ENCODE results near the gene KAZN. TPM values are rescaled to one million over a fixed set of nuclear protein-coding genes. Genes with fewer than 3 reads are reported as not detected.

The KAZN gene
- total and polyA plus RNA-seq, 10 donors = 20.0 to 245 (median 144) TPM

DNA sequence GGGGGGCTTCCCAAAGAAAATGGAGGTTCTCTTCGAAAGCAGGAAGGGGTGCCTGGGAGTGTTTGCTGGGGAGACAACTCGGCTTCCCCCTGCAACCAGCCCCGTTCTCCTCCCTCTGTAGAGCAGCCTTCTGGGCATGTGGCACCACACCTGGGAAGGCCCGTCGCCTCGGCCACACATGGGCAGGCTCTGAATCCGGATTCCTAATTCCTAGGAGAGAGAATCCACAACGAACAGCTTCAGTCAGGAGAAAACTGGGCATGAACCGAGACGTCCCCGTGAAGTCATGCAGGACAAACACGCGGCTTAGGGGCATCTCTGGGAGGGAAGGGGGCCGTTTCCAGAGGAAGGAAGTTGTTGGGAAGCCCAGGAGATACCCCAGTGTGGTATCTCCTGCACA is 224.5 kb downstream of the KAZN start:
- Histone ChIP-seq H3K4me3 (no peak overlapping the region), H3K27ac (no peak overlapping the region), H3K27me3 (replicated peaks in 1 of 7) (no peaks in the 10 kb centered on the region), H3K4me1 (no peaks in the 10 kb centered on the region), H3K36me3 (no peaks in the 10 kb centered on the region), H3K9me3 (no peaks in the 10 kb centered on the region)
- 78 to 89% (median 85%) methylated on average over 14 of the region's 14 CpGs for WGBS, 5 donors
- DNase-seq = no peak
- no peak for TF ChIP-seq POLR2A (IDR thresholded peaks at IDR 0.05)
- TF ChIP-seq POLR2AphosphoS5 (IDR thresholded peaks at IDR 0.05) = no peak
- TF ChIP-seq, protein P1, sequence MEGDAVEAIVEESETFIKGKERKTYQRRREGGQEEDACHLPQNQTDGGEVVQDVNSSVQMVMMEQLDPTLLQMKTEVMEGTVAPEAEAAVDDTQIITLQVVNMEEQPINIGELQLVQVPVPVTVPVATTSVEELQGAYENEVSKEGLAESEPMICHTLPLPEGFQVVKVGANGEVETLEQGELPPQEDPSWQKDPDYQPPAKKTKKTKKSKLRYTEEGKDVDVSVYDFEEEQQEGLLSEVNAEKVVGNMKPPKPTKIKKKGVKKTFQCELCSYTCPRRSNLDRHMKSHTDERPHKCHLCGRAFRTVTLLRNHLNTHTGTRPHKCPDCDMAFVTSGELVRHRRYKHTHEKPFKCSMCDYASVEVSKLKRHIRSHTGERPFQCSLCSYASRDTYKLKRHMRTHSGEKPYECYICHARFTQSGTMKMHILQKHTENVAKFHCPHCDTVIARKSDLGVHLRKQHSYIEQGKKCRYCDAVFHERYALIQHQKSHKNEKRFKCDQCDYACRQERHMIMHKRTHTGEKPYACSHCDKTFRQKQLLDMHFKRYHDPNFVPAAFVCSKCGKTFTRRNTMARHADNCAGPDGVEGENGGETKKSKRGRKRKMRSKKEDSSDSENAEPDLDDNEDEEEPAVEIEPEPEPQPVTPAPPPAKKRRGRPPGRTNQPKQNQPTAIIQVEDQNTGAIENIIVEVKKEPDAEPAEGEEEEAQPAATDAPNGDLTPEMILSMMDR (IDR thresholded peaks at IDR 0.05 in 8 of 11, conservative IDR thresholded peaks at IDR 0.05 in 3 of 11) = no peak
- intact Hi-C loops (cut with DNase I; ENCODE audit: low total_unique reads) = no loop called here

DNA sequence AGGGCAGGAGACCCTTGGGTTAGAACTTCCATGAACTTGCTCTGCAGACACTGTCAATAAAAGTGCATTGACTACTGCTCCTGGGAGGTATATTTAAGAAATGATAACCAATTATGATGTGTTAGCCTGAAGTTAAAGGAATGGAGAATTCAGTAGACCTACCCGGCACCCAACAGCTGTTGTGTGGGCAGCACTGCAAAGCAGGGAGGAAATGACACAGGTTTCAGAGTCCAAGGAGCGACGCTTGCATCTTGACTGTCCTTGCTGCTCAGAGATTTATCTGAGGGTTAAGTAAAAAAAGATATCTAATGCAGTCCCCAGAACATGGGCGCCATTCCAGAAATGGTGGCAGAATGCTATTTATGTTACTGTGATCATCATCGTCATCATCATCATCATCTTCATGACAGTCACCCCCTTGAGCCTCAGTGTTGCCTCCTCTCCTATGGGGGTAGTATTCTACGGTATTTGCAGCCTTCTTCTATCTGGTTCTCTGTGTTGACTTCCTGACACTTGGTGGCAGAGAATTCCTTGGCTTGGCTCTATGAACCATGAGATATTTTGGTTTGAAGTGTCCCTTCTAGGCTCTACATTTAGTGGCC is 225.9 kb downstream of the KAZN start:
- TF ChIP-seq, protein P1 (IDR thresholded peaks at IDR 0.05 in 8 of 11, conservative IDR thresholded peaks at IDR 0.05 in 3 of 11) = no peak
- H3K9me3 ChIP-seq = peaks cover 0 to 5% (median 0%) of the 10 kb centered on the region in 8 donors
- WGBS, 5 donors = 37 to 60% (median 55%) methylated on average over 6 of the region's 6 CpGs
- H3K4me3 ChIP-seq = no peak overlapping the region
- DNase-seq = no peak
- H3K36me3 ChIP-seq = no peaks in the 10 kb centered on the region
- intact Hi-C loops (cut with DNase I; ENCODE audit: low total_unique reads) = no loop called here
- H3K4me1 ChIP-seq = no peaks in the 10 kb centered on the region
- H3K27me3 ChIP-seq (replicated peaks in 1 of 7) = no peaks in the 10 kb centered on the region
- no peak overlapping the region for H3K27ac ChIP-seq

DNA sequence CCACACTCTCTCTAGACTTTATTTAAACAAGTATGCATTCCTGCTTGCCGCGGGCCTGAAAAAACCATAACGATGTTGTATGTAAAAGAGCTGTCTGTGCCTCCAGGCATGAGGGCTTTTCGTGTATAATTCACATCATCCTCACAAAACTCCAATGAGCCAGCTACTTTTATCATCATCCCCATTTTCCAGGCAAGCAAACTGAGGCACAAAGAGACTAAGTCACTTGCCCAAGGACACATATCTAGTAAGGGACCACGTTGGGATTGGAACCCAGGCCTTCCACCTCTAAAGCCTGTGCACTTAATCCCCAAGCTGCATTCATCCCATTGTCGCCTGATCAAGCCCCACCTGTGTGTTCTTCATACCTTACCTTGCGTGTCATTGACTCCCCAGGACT is 226.9 kb downstream of the KAZN start:
- Histone ChIP-seq H3K27me3 (replicated peaks in 1 of 7) (no peaks in the 10 kb centered on the region), H3K27ac (no peak overlapping the region), H3K9me3 (peaks cover 0 to 5% (median 0%) of the 10 kb centered on the region in 8 donors), H3K36me3 (no peaks in the 10 kb centered on the region), H3K4me1 (no peaks in the 10 kb centered on the region), H3K4me3 (no peak overlapping the region)
- DNase-seq = no peak
- no peak for TF ChIP-seq POLR2AphosphoS5 (IDR thresholded peaks at IDR 0.05)
- TF ChIP-seq, protein P1 (IDR thresholded peaks at IDR 0.05 in 8 of 11, conservative IDR thresholded peaks at IDR 0.05 in 3 of 11) = no peak
- no peak for TF ChIP-seq POLR2A (IDR thresholded peaks at IDR 0.05)
- intact Hi-C loops (cut with DNase I; ENCODE audit: low total_unique reads) = no loop called here
- 88 to 92% (median 90%) methylated on average over 7 of the region's 7 CpGs for WGBS, 5 donors

GRCh38 chr1:14826172-14826636 is 227.7 kb downstream of the KAZN start:
- no peaks in the 10 kb centered on the region for H3K4me1 ChIP-seq
- H3K36me3 ChIP-seq = no peaks in the 10 kb centered on the region
- no peak overlapping the region for H3K27ac ChIP-seq
- TF ChIP-seq POLR2AphosphoS5 (IDR thresholded peaks at IDR 0.05) (no peak), POLR2A (IDR thresholded peaks at IDR 0.05) (no peak)
- TF ChIP-seq, protein P1 (IDR thresholded peaks at IDR 0.05 in 8 of 11, conservative IDR thresholded peaks at IDR 0.05 in 3 of 11) = peak in 1 of 11 experiments; percentile 4
- H3K4me3 ChIP-seq = no peak overlapping the region
- intact Hi-C loops (cut with DNase I; ENCODE audit: low total_unique reads) = no loop called here
- no peak for DNase-seq
- H3K27me3 ChIP-seq (replicated peaks in 1 of 7) = no peaks in the 10 kb centered on the region
- WGBS, 5 donors = 47 to 61% (median 52%) methylated on average over 13 of the region's 13 CpGs
- peaks cover 0 to 5% (median 0%) of the 10 kb centered on the region in 8 donors for H3K9me3 ChIP-seq
